Suprapubic skin (tissue), 4 donors: Measurements from ENCODE around the gene TMPRSS11A. TPM values are rescaled to one million over a fixed set of nuclear protein-coding genes. Genes with fewer than 3 reads are reported as not detected.

Experiments
- DNase-seq, 2 donors: peaks; one replicate each; pipeline ENCODE4 v3.0.0-alpha.2; 2019; ENCODE audit warnings: low spot score in 2 of 2
- H3K27ac ChIP-seq: fragments of 200-600 bp; sonication (generic); one replicate; pipeline ENCODE4 v1.5.1; 2019
- H3K27me3 ChIP-seq: fragments of 200-600 bp; sonication (generic); one replicate; pipeline ENCODE4 v1.5.1; 2019
- H3K36me3 ChIP-seq: fragments of 200-600 bp; sonication (generic); one replicate; pipeline ENCODE4 v1.5.1; 2019
- H3K4me1 ChIP-seq: fragments of 200-600 bp; sonication (generic); one replicate; pipeline ENCODE4 v1.5.1; 2019
- H3K4me3 ChIP-seq: fragments of 200-600 bp; sonication (generic); one replicate; pipeline ENCODE4 v1.5.1; 2019; ENCODE audit warnings: mild to moderate bottlenecking
- H3K9me3 ChIP-seq: fragments of 200-600 bp; sonication (generic); one replicate; pipeline ENCODE4 v1.5.1; 2019
- EP300 ChIP-seq: sonication (generic); formaldehyde crosslinking; IDR thresholded peaks from one replicate; pipeline ENCODE4 v1.6.1; 2017; ENCODE audit warnings: antibody characterized with exemption
- POLR2A ChIP-seq, 2 donors: fragments of 450-650 bp; IDR thresholded peaks; one replicate each; pipeline ENCODE4 v1.6.1; 2017; ENCODE audit warnings: antibody characterized with exemption in 2 of 2, mild to moderate bottlenecking in 2 of 2, moderate library complexity in 2 of 2
- POLR2AphosphoS5 ChIP-seq, 3 donors: sonication (generic); formaldehyde crosslinking; IDR thresholded peaks; one replicate each; pipeline ENCODE4 v1.6.1; 2017; ENCODE audit warnings: antibody characterized with exemption in 3 of 3
- WGBS: methylation state at CpG from one replicate; pipeline ENCODE4 v1.1.5; 2018; 5-methylcytosine and 5-hydroxymethylcytosine counted together
- total RNA-seq, 4 donors: library from RNA; depleted of rRNA; stranded (reverse); fragments of >200 nt; gene quantifications; one replicate each; pipeline ENCODE4 v1.1.0, GENCODE V29; 2016
- TF ChIP-seq, protein P1 (sequence below), 2 donors: fragments of 200-600 bp in 1 of 2; fragments of 450-650 bp in 1 of 2; sonication (generic) in 1 of 2; IDR thresholded peaks; one replicate each; pipeline ENCODE4 v1.5.1; 2016 to 2019; ENCODE audit warnings: antibody characterized with exemption in 2 of 2, mild to moderate bottlenecking in 1 of 2, moderate library complexity in 1 of 2

The TMPRSS11A gene
- total RNA-seq, 4 donors from 2014 or later = not detected

DNA sequence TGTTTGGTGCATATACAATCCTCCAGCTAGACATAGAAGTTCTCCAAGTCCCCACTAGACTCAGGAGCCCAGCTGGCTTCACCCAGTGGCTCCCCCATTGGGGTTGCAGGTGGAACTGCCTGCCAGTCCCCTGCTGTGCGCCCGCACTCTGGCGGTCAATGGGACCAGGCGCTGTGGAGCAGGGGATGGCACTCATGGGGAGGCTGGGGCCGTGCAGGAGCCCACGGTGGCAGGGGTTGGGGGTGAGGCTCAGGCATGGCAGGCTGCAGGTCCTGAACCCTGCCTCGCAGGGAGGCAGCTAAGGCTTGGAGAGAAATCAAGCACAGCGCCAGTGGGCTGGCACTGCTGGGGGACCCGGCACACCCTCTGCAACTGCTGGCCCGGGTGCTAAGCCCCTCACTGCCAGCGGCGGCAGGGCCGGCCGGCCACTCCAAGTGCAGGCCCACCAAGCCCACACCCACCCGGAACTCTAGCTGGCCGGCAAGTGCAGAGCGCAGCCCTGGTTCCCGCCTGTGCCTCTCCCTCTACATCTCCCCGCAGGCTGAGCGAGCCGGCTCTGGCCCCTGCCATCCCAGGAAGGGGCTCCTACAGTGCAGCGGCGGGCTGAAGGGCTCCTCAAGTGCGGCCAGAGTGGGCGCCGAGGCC lies 66.8 kb downstream of the TMPRSS11A start:
- H3K4me1 ChIP-seq = no peaks in the 10 kb centered on the region
- 100% methylated on average over 3 of the region's 26 CpGs for WGBS
- H3K4me3 ChIP-seq = no peak overlapping the region
- H3K27me3 ChIP-seq = no peaks in the 10 kb centered on the region
- DNase-seq = no peak
- H3K27ac ChIP-seq = no peak overlapping the region
- H3K9me3 ChIP-seq = no peaks in the 10 kb centered on the region
- TF ChIP-seq POLR2A (IDR thresholded peaks at IDR 0.05) (no peak), POLR2AphosphoS5 (IDR thresholded peaks at IDR 0.05) (no peak), EP300 (no peak)
- TF ChIP-seq, protein P1, sequence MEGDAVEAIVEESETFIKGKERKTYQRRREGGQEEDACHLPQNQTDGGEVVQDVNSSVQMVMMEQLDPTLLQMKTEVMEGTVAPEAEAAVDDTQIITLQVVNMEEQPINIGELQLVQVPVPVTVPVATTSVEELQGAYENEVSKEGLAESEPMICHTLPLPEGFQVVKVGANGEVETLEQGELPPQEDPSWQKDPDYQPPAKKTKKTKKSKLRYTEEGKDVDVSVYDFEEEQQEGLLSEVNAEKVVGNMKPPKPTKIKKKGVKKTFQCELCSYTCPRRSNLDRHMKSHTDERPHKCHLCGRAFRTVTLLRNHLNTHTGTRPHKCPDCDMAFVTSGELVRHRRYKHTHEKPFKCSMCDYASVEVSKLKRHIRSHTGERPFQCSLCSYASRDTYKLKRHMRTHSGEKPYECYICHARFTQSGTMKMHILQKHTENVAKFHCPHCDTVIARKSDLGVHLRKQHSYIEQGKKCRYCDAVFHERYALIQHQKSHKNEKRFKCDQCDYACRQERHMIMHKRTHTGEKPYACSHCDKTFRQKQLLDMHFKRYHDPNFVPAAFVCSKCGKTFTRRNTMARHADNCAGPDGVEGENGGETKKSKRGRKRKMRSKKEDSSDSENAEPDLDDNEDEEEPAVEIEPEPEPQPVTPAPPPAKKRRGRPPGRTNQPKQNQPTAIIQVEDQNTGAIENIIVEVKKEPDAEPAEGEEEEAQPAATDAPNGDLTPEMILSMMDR (IDR thresholded peaks at IDR 0.05) = no peak
- H3K36me3 ChIP-seq = no peaks in the 10 kb centered on the region

DNA sequence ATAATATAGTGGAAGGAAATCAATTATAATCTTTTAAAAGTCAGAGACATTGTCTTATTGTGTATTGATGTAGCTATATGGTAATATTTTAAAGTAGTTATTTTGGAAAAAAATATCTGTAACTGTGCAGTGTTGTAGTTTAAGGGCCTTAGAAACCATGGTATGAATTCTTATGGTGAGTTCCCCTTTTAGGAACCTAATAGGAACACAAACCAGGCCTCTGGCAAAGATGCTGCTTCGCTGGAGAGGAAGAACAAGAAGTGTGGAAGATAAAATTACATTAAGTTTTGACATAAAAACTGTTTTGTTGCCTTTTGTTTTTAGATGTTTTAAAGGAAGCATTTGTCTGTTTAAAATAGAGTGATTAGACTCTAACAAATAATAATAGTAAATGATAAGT lies 68.6 kb downstream of the TMPRSS11A start:
- no peaks in the 10 kb centered on the region for H3K36me3 ChIP-seq
- 85% methylated on average over 1 of the region's 1 CpG for WGBS
- no peak overlapping the region for H3K27ac ChIP-seq
- DNase-seq = no peak
- TF ChIP-seq EP300 = no peak
- TF ChIP-seq POLR2A (IDR thresholded peaks at IDR 0.05) = no peak
- no peak for TF ChIP-seq POLR2AphosphoS5 (IDR thresholded peaks at IDR 0.05)
- TF ChIP-seq, protein P1 (IDR thresholded peaks at IDR 0.05) = no peak
- H3K4me1 ChIP-seq = no peaks in the 10 kb centered on the region
- no peak overlapping the region for H3K4me3 ChIP-seq
- H3K27me3 ChIP-seq = no peaks in the 10 kb centered on the region
- no peaks in the 10 kb centered on the region for H3K9me3 ChIP-seq

DNA sequence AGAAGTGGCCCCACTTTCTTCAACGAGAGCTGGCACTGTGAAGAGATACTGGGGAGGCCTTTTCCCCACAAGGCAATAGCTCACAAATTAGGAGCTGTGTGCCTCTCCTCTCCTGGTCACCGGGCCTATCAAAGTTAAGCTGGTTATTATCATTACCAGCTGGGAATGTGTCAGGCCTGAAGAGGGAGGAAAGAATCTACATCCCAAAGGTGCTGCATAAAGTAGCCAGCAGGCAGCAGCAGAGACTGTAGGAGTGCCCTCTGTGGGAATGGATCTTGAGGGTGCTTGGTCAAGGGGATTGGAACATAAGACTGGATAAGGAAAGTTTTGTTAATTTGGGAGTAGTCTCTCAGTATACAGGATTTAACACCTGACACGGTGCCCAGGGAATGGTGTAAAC lies 70.4 kb downstream of the TMPRSS11A start:
- no peaks in the 10 kb centered on the region for H3K4me1 ChIP-seq
- TF ChIP-seq, protein P1 (IDR thresholded peaks at IDR 0.05) = no peak
- TF ChIP-seq POLR2A (IDR thresholded peaks at IDR 0.05) (no peak), POLR2AphosphoS5 (IDR thresholded peaks at IDR 0.05) (no peak), EP300 (no peak)
- WGBS = 68% methylated on average over 3 of the region's 3 CpGs
- no peaks in the 10 kb centered on the region for H3K36me3 ChIP-seq
- no peaks in the 10 kb centered on the region for H3K9me3 ChIP-seq
- H3K27me3 ChIP-seq = no peaks in the 10 kb centered on the region
- DNase-seq = no peak
- no peak overlapping the region for H3K27ac ChIP-seq
- H3K4me3 ChIP-seq = no peak overlapping the region

DNA sequence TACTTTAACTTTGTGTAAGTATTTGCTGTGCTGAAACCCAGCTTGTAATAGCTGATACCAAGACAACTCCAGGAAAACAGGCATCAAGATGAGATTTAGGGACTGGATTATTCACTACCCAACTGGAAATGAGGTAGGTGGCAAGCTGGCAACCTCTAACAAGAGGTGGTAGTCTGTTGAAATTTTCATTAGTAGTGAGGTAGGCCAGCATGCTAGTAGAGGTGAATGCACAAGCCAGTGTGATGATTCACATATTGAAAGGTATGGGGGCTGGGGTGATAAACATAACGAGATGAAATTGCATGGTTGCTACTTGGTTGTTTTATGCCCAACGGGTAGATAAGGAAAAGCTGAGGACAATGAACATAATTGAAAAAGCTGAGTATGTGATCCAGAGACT lies 71.0 kb downstream of the TMPRSS11A start:
- no peak for DNase-seq
- H3K9me3 ChIP-seq = no peaks in the 10 kb centered on the region
- H3K4me1 ChIP-seq = no peaks in the 10 kb centered on the region
- H3K36me3 ChIP-seq = no peaks in the 10 kb centered on the region
- 86% methylated on average over 2 of the region's 2 CpGs for WGBS
- H3K27ac ChIP-seq = no peak overlapping the region
- H3K27me3 ChIP-seq = no peaks in the 10 kb centered on the region
- TF ChIP-seq, protein P1 (IDR thresholded peaks at IDR 0.05) = no peak
- TF ChIP-seq EP300 = no peak
- no peak overlapping the region for H3K4me3 ChIP-seq

DNA sequence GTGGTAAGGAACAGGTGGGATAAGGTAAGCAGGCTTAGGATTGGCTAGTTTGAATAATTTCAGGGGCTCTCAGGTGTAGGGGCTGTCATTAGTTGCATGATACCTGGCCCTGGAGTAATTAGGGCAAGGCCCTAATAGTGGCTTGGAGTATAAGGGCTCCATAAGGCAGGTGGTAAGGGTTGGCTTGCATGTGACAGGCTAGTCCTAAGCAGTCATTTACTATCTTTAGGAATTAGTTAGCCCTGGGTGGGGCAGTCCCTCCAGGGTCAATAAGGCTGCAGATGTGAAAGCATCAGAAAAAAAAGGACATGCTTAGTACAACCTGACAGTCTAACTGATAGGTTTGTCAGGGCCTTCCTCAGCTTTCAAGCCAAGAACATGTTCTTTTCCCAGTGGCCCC lies 71.6 kb downstream of the TMPRSS11A start:
- Histone ChIP-seq H3K27me3 (no peaks in the 10 kb centered on the region), H3K4me3 (no peak overlapping the region), H3K9me3 (no peaks in the 10 kb centered on the region), H3K36me3 (no peaks in the 10 kb centered on the region), H3K27ac (no peak overlapping the region), H3K4me1 (no peaks in the 10 kb centered on the region)
- no peak for DNase-seq
- TF ChIP-seq POLR2AphosphoS5 (IDR thresholded peaks at IDR 0.05) (no peak), POLR2A (IDR thresholded peaks at IDR 0.05) (no peak), EP300 (no peak)
- TF ChIP-seq, protein P1 (IDR thresholded peaks at IDR 0.05) = no peak
